ENCODE measurements around the gene ASIP. TPM values are rescaled to one million over a fixed set of nuclear protein-coding genes. Genes with fewer than 3 reads are reported as not detected.
"Not testable (repeated sequence)": the region's sequence is repeated elsewhere in the genome, so short reads cannot be mapped to it uniquely, and the experiment has no call there.

The ASIP gene
- total and polyA plus RNA-seq, 2 of the 13 experiments (the other 11 are each of a cell fraction or from before 2014, with no cell fraction given) = not detected

GRCh38 chr20:34205172-34205880, 35.9 kb upstream of the ASIP start (continued):
- TF ChIP-seq ZFP91 (CRISPR knock-in tag; IDR thresholded peaks at IDR 0.05; ENCODE audit: borderline replicate concordance) = 0 out of 2 replicates have a peak, but pooled peaks have one; percentile 44
- TF ChIP-seq RXRA (CRISPR knock-in tag; IDR thresholded peaks at IDR 0.05) = 0 out of 2 replicates have a peak, but pooled peaks have one; percentile 18
- TF ChIP-seq ZBTB25 (CRISPR knock-in tag; IDR thresholded peaks at IDR 0.05) = peak; percentile 59; the same call in 1 of the 2 replicates
- TF ChIP-seq KAT8 (CRISPR knock-in tag; IDR thresholded peaks at IDR 0.05) = 0 out of 2 replicates have a peak, but pooled peaks have one; percentile 44
- peak; percentile 58; the same call in 1 of the 2 replicates for TF ChIP-seq TSC22D2 (CRISPR knock-in tag; IDR thresholded peaks at IDR 0.05; ENCODE audit: borderline replicate concordance)
- 0 out of 2 replicates have a peak, but pooled peaks have one; percentile 17 for TF ChIP-seq GATAD1 (CRISPR knock-in tag; IDR thresholded peaks at IDR 0.05)
- 0 out of 2 replicates have a peak, but pooled peaks have one; percentile 16 for TF ChIP-seq SALL2 (CRISPR knock-in tag; IDR thresholded peaks at IDR 0.05)
- TF ChIP-seq MXD4 (CRISPR knock-in tag; IDR thresholded peaks at IDR 0.05) = 0 out of 2 replicates have a peak, but pooled peaks have one; percentile 40
- peak; percentile 59 for TF ChIP-seq DBP (CRISPR knock-in tag; IDR thresholded peaks at IDR 0.05; ENCODE audit: not compliant biosample characterization)
- 0 out of 2 replicates have a peak, but pooled peaks have one; percentile 49 for TF ChIP-seq ZNF441 (CRISPR knock-in tag; IDR thresholded peaks at IDR 0.05; ENCODE audit: borderline replicate concordance)
- TF ChIP-seq ZNF777 (CRISPR knock-in tag; IDR thresholded peaks at IDR 0.05) = 0 out of 2 replicates have a peak, but pooled peaks have one; percentile 21
- peak; percentile 56; the same call in 1 of the 2 replicates for TF ChIP-seq ZBTB26 (CRISPR knock-in tag; IDR thresholded peaks at IDR 0.05; ENCODE audit: borderline replicate concordance)
- TF ChIP-seq ZNF891 (CRISPR knock-in tag; IDR thresholded peaks at IDR 0.05) = 0 out of 2 replicates have a peak, but pooled peaks have one; percentile 49
- TF ChIP-seq NFYB (CRISPR knock-in tag; IDR thresholded peaks at IDR 0.05) = peak; percentile 85
- not testable (repeated sequence) for TF ChIP-seq LCORL (IDR thresholded peaks at IDR 0.05)
- peak; percentile 39; the same call in 1 of the 2 replicates for TF ChIP-seq LCORL (CRISPR knock-in tag; IDR thresholded peaks at IDR 0.05)
- TF ChIP-seq KLF6 (CRISPR knock-in tag; IDR thresholded peaks at IDR 0.05) = peak; percentile 54; the same call in 1 of the 2 replicates
- TF ChIP-seq ZNF431 (CRISPR knock-in tag; IDR thresholded peaks at IDR 0.05; ENCODE audit: borderline replicate concordance, low read depth) = 0 out of 2 replicates have a peak, but pooled peaks have one; percentile 33
- peak; percentile 84 for TF ChIP-seq TEAD3 (CRISPR knock-in tag; optimal IDR thresholded peaks at IDR 0.05; ENCODE audit: borderline replicate concordance)
- TF ChIP-seq DMAP1 (CRISPR knock-in tag; IDR thresholded peaks at IDR 0.05) = peak; percentile 54; the same call in 1 of the 2 replicates
- peak; percentile 55; the same call in 1 of the 2 replicates for TF ChIP-seq ZMYM4 (CRISPR knock-in tag; IDR thresholded peaks at IDR 0.05)
- TF ChIP-seq ZNF225 (CRISPR knock-in tag; IDR thresholded peaks at IDR 0.05) = peak; percentile 58; the same call in 1 of the 2 replicates
- TF ChIP-seq RXRB (CRISPR knock-in tag; IDR thresholded peaks at IDR 0.05; ENCODE audit: borderline replicate concordance) = peak; percentile 24; the same call in 1 of the 2 replicates
- TF ChIP-seq ZNF709 (CRISPR knock-in tag; IDR thresholded peaks at IDR 0.05) = peak; percentile 35; the same call in 1 of the 2 replicates
- peak; percentile 74; the same call in 1 of the 2 replicates for TF ChIP-seq GFI1 (CRISPR knock-in tag; IDR thresholded peaks at IDR 0.05; ENCODE audit: borderline replicate concordance)

Data from HepG2 (cell line).